Renal cortical epithelial cell (primary cell): ENCODE data around the gene ANKS1A. TPM values are rescaled to one million over a fixed set of nuclear protein-coding genes. Genes with fewer than 3 reads are reported as not detected.

Experiments
- DNase-seq: peaks from one replicate; pipeline ENCODE4 v3.0.0-alpha.2; 2011; ENCODE audit warnings: low read depth
- total RNA-seq: library from RNA; depleted of rRNA; stranded (reverse); fragments of >200 nt; gene quantifications from 2 replicates; pipeline ENCODE4 v1.2.3, GENCODE V29; 2014

ANKS1A gene
- total RNA-seq, 1 donor from 2014 or later = 24.5 TPM

GRCh38 chr6:35041086-35041861, 152.2 kb downstream of the ANKS1A start:
- DNase-seq = no peak

- DNase-seq = no peak
Observed at GRCh38 chr6:35042031-35042815, 153.2 kb downstream of the ANKS1A start.

GRCh38 chr6:35043381-35044130, 154.5 kb downstream of the ANKS1A start:
- DNase-seq = no peak

- DNase-seq = peak; percentile 38
Observed at GRCh38 chr6:35044145-35044745, 155.2 kb downstream of the ANKS1A start.

GRCh38 chr6:35044761-35045421, 155.8 kb downstream of the ANKS1A start:
- no peak for DNase-seq

- no peak for DNase-seq
Observed at GRCh38 chr6:35046103-35046502, 157.0 kb downstream of the ANKS1A start.

GRCh38 chr6:35046862-35047261, 157.8 kb downstream of the ANKS1A start:
- DNase-seq = peak; percentile 54

- peak; percentile 54 for DNase-seq
Observed at GRCh38 chr6:35047265-35048011, 158.4 kb downstream of the ANKS1A start.

GRCh38 chr6:35048031-35048613, 159.1 kb downstream of the ANKS1A start:
- no peak for DNase-seq

- no peak for DNase-seq
Observed at GRCh38 chr6:35048631-35049083, 159.6 kb downstream of the ANKS1A start.

GRCh38 chr6:35049156-35049735, 160.2 kb downstream of the ANKS1A start:
- DNase-seq = no peak

GRCh38 chr6:35049900-35050756, 161.1 kb downstream of the ANKS1A start:
- DNase-seq = no peak

- DNase-seq = no peak
Observed at GRCh38 chr6:35050757-35051330, 161.8 kb downstream of the ANKS1A start.

GRCh38 chr6:35051396-35051795, 162.3 kb downstream of the ANKS1A start:
- no peak for DNase-seq

GRCh38 chr6:35051997-35052583, 163.0 kb downstream of the ANKS1A start:
- no peak for DNase-seq

- DNase-seq = no peak
Observed at GRCh38 chr6:35052694-35053565, 163.9 kb downstream of the ANKS1A start.

GRCh38 chr6:35053701-35054100, 164.6 kb downstream of the ANKS1A start:
- no peak for DNase-seq
